H1 (cell line): Measurements from ENCODE around the gene CYP1B1.

Experiments used
- CTCF ChIP-seq, 3 experiments: IDR thresholded peaks; 1 replicate in 2 of 3; 2 replicates in 1 of 3; pipeline versions ENCODE4 v1.5.1 to v1.6.1; 2011; ENCODE audit warnings: low read length in 3 of 3, mild to moderate bottlenecking in 3 of 3, inconsistent platforms in 2 of 3, low read depth in 1 of 3, moderate library complexity in 1 of 3; ENCODE audit not compliant: insufficient read depth in 1 of 3; ENCODE audit errors: control extremely low read depth in 1 of 3
- EGR1 ChIP-seq: IDR thresholded peaks from 2 replicates; pipeline ENCODE4 v1.6.1; 2011; ENCODE audit warnings: low read depth, low read length, borderline replicate concordance
- EP300 ChIP-seq, 2 experiments: IDR thresholded peaks; 1 replicate in 1 of 2; 2 replicates in 1 of 2; pipeline ENCODE4 v1.6.1; 2011 to 2012; ENCODE audit warnings: low read depth in 2 of 2, low read length in 2 of 2, mild to moderate bottlenecking in 2 of 2, borderline replicate concordance in 1 of 2, inconsistent platforms in 1 of 2, moderate library complexity in 1 of 2
- JUND ChIP-seq: IDR thresholded peaks from 2 replicates; pipeline ENCODE4 v1.6.1; 2011; ENCODE audit warnings: mild to moderate bottlenecking, improper control_type of control experiment, low read length
- KDM1A ChIP-seq: fragments of 200-600, 300-600 bp; sonication (generic); IDR thresholded peaks from 2 replicates; pipeline ENCODE4 v1.7.1; 2016; ENCODE audit warnings: mild to moderate bottlenecking, low read length, borderline replicate concordance
- POLR2A ChIP-seq, 2 experiments: IDR thresholded peaks; 1 replicate in 1 of 2; 2 replicates in 1 of 2; pipeline ENCODE4 v1.6.1; 2011; ENCODE audit warnings: low read depth in 2 of 2, low read length in 2 of 2, mild to moderate bottlenecking in 2 of 2; ENCODE audit errors: control extremely low read depth in 1 of 2
- POLR2AphosphoS5 ChIP-seq: IDR thresholded peaks from 2 replicates; pipeline ENCODE4 v1.6.1; 2011; ENCODE audit warnings: low read depth, low read length
- RXRA ChIP-seq: IDR thresholded peaks from 2 replicates; pipeline ENCODE4 v1.6.1; 2011; ENCODE audit warnings: low read depth, mild to moderate bottlenecking, low read length, moderate library complexity; ENCODE audit not compliant: insufficient read depth
- TBP ChIP-seq: IDR thresholded peaks from 2 replicates; pipeline ENCODE4 v1.6.1; 2011; ENCODE audit warnings: low read depth, low read length, improper control_type of control experiment

- TF ChIP-seq JUND (no peak), EP300 (IDR thresholded peaks at IDR 0.05; ENCODE audit: borderline replicate concordance in 1 of 2, low read depth in 2 of 2, low read length in 2 of 2) (no peak), POLR2AphosphoS5 (no peak), CTCF (IDR thresholded peaks at IDR 0.05; ENCODE audit: control extremely low read depth in 1 of 3, insufficient read depth in 1 of 3, low read depth in 1 of 3, low read length in 3 of 3) (no peak), RXRA (no peak), KDM1A (no peak), POLR2A (IDR thresholded peaks at IDR 0.05; ENCODE audit: control extremely low read depth in 1 of 2, low read depth in 2 of 2, low read length in 2 of 2) (no peak), EGR1 (no peak), TBP (no peak)
These were observed 45.5 kb upstream of the CYP1B1 start for GRCh38 chr2:38121481-38121880.
